Adrenal gland (tissue), 19 donors: ENCODE data around the gene XCL2. TPM values are rescaled to one million over a fixed set of nuclear protein-coding genes. Genes with fewer than 3 reads are reported as not detected.
"Not testable (repeated sequence)": the region's sequence is repeated elsewhere in the genome, so short reads cannot be mapped to it uniquely, and the experiment has no call there.

Source experiments
- DNase-seq, 7 donors: peaks; one replicate each; pipeline ENCODE4 v3.0.0-alpha.2; 2019 to 2020
- H3K27ac ChIP-seq, 5 donors: fragments of 200-600 bp; sonication (generic) in 4 of 5; 1 replicate in 3 of 5; 2 replicates in 2 of 5; pipeline versions ENCODE4 v1.5.1 to v1.8.0; 2016 to 2020; ENCODE audit warnings: mild to moderate bottlenecking in 1 of 5
- H3K27me3 ChIP-seq: fragments of 200-600 bp; 2 replicates; pipeline ENCODE4 v1.8.0; 2021
- H3K36me3 ChIP-seq, 2 donors: fragments of 200-600 bp; replicated peaks in 1 of 2; 1 replicate in 1 of 2; 2 replicates in 1 of 2; pipeline versions ENCODE4 v1.5.1 to v1.8.0; 2018 to 2022
- H3K4me1 ChIP-seq, 2 donors: fragments of 200-600 bp; replicated peaks in 1 of 2; 1 replicate in 1 of 2; 2 replicates in 1 of 2; pipeline versions ENCODE4 v1.5.1 to v1.8.0; 2018 to 2021
- H3K4me3 ChIP-seq, 4 donors: fragments of 200-600 bp; sonication (generic) in 3 of 4; one replicate each; pipeline ENCODE4 v1.5.1; 2016 to 2018
- H3K9me3 ChIP-seq, 3 donors: fragments of 200-600 bp; sonication (generic) in 1 of 3; replicated peaks in 1 of 3; 1 replicate in 2 of 3; 2 replicates in 1 of 3; pipeline versions ENCODE4 v1.5.1 to v1.8.0; 2016 to 2021
- CTCF ChIP-seq, 6 experiments: fragments of 450-650 bp in 4 of 6; fragments of 200-600 bp in 2 of 6; sonication (generic) in 1 of 6; IDR thresholded peaks; 1 replicate in 5 of 6; 2 replicates in 1 of 6; pipeline versions ENCODE4 v1.5.1 to v1.8.0; 2016 to 2021; ENCODE audit warnings: antibody characterized with exemption in 6 of 6, mild to moderate bottlenecking in 2 of 6, moderate library complexity in 1 of 6
- POLR2A ChIP-seq, 2 donors: fragments of 450-650 bp; IDR thresholded peaks; one replicate each; pipeline ENCODE4 v1.6.1; 2017; ENCODE audit warnings: antibody characterized with exemption in 2 of 2, mild to moderate bottlenecking in 2 of 2, moderate library complexity in 1 of 2
- WGBS, 4 donors: extraction: QIAGEN DNeasy Blood & Tissue Kit in 2 of 4; methylation state at CpG; one replicate each; pipeline versions ENCODE4 v1.1.5 to v1.1.7; 2013 to 2017; 5-methylcytosine and 5-hydroxymethylcytosine counted together
- intact Hi-C, 2 donors: fragments of 100-400 bp; cut with DNase I; formaldehyde crosslinking; loops; one replicate each; pipeline versions ENCODE4 v1.14.1 to v1.15.0; 2022 to 2023
- long read RNA-seq, 10 donors: library from polyadenylated mRNA in 3 of 10; unstranded in 2 of 10; stranded (forward) in 1 of 10; transcript quantifications; one replicate each; pipeline ENCODE4 v2.0.0 and lab custom pipeline, GENCODE V29; 2021 to 2026
- polyA plus RNA-seq, 3 donors: library from polyadenylated mRNA; stranded (reverse); fragments of 200-250 nt in 2 of 3; fragments of 350-450 nt in 1 of 3; fragmentation: Illumina TruSeq in 1 of 3; extraction: RNeasy Lipid Tissue Mini Kit (QIAGEN cat#74804) in 1 of 3; gene quantifications; one replicate each; pipeline ENCODE4 v1.2.3, GENCODE V29; 2013 to 2014
- total RNA-seq, 9 donors: library from RNA; depleted of rRNA in 4 of 9; stranded (reverse); fragments of >200 nt in 4 of 9; fragments of 120-200 nt in 1 of 9; fragmentation: NEBNext Ultra II Directional in 1 of 9; extraction: Animal tissue kit (Norgen Biotek cat#: 25700) in 1 of 9; gene quantifications; one replicate each; pipeline versions ENCODE4 v1.1.0 to v1.2.4, GENCODE V29; 2013 to 2023
- donor health status: healthy with polysubstance abuse.
- donor health status: Bipolar disorder and iron deficiency.
- donor health status: DM: yes; HTN: yes; CAD: no.
- donor health status: DM: no; HTN: no; CAD: no.
- donor health status: DM: no; HTN: no; CAD: no.
- donor health status: DM: yes; HTN: yes; CAD: no.

The XCL2 gene
- total RNA-seq: 1 to 10 TPM in 1 of 9 donors, under 1 TPM in 1, not detected in 7; 0.33 to 1.5 TPM
- under 1 TPM in 1 of 3 donors, not detected in 2; 0.33 TPM for polyA plus RNA-seq
- long read RNA-seq, donor 1: 0 reads
- long read RNA-seq, donor 2: 0 reads
- long read RNA-seq, donor 3: 0 reads
- long read RNA-seq, donor 4: 0 reads
- long read RNA-seq, donor 5: 0 reads
- long read RNA-seq, donor 6: 0 reads
- long read RNA-seq, donor 7: 0 reads
- long read RNA-seq, donor 8: 0 reads
- long read RNA-seq, donor 9: 0 reads
- long read RNA-seq, donor 10: 0 reads

DNA sequence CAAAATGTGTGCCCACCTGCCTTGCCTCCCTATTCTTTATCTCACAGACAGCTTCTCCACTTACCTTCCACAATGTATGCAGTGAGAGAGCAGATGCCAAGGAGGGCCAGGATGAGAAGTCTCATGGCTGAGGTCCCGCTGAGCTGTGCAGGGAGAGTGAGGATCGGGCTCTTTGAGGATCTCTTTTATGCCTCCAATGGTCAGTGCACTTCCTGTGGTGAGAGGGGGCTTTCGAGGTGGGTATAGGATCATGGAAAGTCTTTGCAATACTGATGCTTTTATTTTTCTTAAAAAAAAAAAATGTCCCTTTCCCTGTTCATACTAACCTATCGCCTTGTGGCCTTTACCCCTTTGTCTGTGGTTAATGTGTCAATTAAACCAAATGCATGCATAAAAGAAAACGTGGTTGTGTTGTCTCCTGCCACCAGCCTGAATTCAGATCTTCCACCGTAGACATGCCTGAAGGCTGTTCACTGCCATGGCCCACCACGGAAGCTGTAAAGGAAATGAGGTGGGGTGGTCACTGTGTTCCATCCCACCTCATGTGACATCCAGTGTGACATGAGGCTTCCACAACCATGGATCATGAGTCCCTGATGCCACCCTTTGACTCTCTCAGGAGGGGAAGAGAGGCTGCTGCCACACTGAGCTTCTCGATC lies at the start of gene XCL2:
TSS of gene XCL2 (minus strand) at position 158 of the 659 bp plus-strand sequence. CDS start at position 125, 33 bp downstream.
- H3K4me3 ChIP-seq, H3K36me3 ChIP-seq, DNase-seq, H3K9me3 ChIP-seq, intact Hi-C loops, H3K4me1 ChIP-seq, H3K27ac ChIP-seq, H3K27me3 ChIP-seq: not testable (repeated sequence)
- WGBS, 4 donors: 75 to 81% (median 79%) methylated on average over 5 to 6 of the region's 8 CpGs

GRCh38 chr1:168591641-168592250 lies 47.9 kb upstream of the XCL2 start:
- WGBS, 4 donors: 56 to 74% (median 60%) methylated on average over 2 of the region's 2 CpGs
- Histone ChIP-seq H3K36me3 (no peaks in the 10 kb centered on the region), H3K27ac (no peak overlapping the region), H3K4me1 (no peaks in the 10 kb centered on the region), H3K27me3 (no peaks in the 10 kb centered on the region), H3K4me3 (no peak overlapping the region), H3K9me3 (no peaks in the 10 kb centered on the region)
- intact Hi-C loops: no loop called here
- no peak for DNase-seq
- no peak for TF ChIP-seq CTCF (IDR thresholded peaks at IDR 0.05)
- TF ChIP-seq POLR2A (IDR thresholded peaks at IDR 0.05): no peak

DNA sequence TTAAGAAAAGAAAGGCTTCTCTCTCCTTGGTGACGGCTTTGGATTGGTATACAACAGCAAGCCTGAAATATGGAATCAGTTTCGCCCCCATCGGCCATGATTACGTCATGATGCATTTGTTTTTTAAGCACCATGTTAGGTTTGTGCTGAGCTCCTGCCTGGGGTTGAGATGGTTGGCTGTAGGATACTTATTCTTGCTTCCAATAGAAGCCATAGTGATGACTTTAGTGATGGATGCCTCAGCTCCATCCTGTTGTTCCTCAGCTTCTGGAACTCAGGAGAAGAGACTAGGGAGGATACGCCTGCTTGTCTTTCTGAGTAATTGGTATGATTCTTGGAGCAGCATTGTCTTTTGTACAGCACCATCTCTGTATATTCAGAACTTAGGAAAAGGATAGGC lies 47.3 kb upstream of the XCL2 start:
- no peaks in the 10 kb centered on the region for H3K27me3 ChIP-seq
- no peak overlapping the region for H3K27ac ChIP-seq
- 80 to 87% (median 85%) methylated on average over 5 of the region's 5 CpGs for WGBS, 4 donors
- no peak for TF ChIP-seq CTCF (IDR thresholded peaks at IDR 0.05)
- no peak for TF ChIP-seq POLR2A (IDR thresholded peaks at IDR 0.05)
- no peaks in the 10 kb centered on the region for H3K4me1 ChIP-seq
- DNase-seq: no peak
- intact Hi-C loops: no loop called here
- H3K4me3 ChIP-seq: no peak overlapping the region
- no peaks in the 10 kb centered on the region for H3K36me3 ChIP-seq
- H3K9me3 ChIP-seq: no peaks in the 10 kb centered on the region

- Histone ChIP-seq H3K9me3 (no peaks in the 10 kb centered on the region), H3K36me3 (no peaks in the 10 kb centered on the region), H3K27me3 (no peaks in the 10 kb centered on the region), H3K27ac (no peak overlapping the region), H3K4me1 (no peaks in the 10 kb centered on the region), H3K4me3 (no peak overlapping the region)
- intact Hi-C loops: no loop called here
- WGBS, 4 donors: 80 to 93% (median 85%) methylated on average over 2 of the region's 2 CpGs
- TF ChIP-seq CTCF (IDR thresholded peaks at IDR 0.05): no peak
- no peak for TF ChIP-seq POLR2A (IDR thresholded peaks at IDR 0.05)
- DNase-seq: no peak
Measured at GRCh38 chr1:168589167-168589566, 45.4 kb upstream of the XCL2 start.
